ENCODE measurements around the gene PPP1R3A.

DNA sequence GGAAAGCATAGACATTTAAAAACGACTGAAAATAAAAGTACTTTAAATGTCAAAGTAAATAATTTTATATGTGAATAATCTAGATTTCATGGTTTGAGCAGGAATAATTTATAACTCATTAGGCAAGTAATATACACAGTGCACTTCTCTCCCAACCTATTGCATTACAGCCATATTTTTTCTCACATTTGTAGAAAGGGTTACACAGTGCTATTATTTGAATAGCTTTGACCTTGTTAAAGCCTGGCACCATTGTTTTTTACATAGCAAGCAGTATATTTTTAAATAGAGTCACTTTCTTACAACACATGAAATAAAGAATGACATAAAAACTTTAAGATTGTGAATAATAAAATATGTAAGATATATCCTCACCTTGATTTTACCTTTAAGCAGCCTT lies 969 bp downstream of the PPP1R3A start:
- TF ChIP-seq, protein P1, sequence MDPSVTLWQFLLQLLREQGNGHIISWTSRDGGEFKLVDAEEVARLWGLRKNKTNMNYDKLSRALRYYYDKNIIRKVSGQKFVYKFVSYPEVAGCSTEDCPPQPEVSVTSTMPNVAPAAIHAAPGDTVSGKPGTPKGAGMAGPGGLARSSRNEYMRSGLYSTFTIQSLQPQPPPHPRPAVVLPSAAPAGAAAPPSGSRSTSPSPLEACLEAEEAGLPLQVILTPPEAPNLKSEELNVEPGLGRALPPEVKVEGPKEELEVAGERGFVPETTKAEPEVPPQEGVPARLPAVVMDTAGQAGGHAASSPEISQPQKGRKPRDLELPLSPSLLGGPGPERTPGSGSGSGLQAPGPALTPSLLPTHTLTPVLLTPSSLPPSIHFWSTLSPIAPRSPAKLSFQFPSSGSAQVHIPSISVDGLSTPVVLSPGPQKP (IDR thresholded peaks at IDR 0.05; ENCODE audit: borderline replicate concordance, low read depth, low read length) = no peak
- TF ChIP-seq CTCF (conservative IDR thresholded peaks at IDR 0.05; ENCODE audit: low read depth, low read length) (no peak), FOS (IDR thresholded peaks at IDR 0.05; ENCODE audit: low read depth, low read length) (no peak), RFX5 (IDR thresholded peaks at IDR 0.05; ENCODE audit: low read depth, low read length) (no peak), RAD21 (IDR thresholded peaks at IDR 0.05; ENCODE audit: low read length) (no peak), MAFK (IDR thresholded peaks at IDR 0.05; ENCODE audit: low read depth, low read length) (no peak)

All from IMR-90 (cell line).